ENCODE measurements around the gene QPCT.

DNA sequence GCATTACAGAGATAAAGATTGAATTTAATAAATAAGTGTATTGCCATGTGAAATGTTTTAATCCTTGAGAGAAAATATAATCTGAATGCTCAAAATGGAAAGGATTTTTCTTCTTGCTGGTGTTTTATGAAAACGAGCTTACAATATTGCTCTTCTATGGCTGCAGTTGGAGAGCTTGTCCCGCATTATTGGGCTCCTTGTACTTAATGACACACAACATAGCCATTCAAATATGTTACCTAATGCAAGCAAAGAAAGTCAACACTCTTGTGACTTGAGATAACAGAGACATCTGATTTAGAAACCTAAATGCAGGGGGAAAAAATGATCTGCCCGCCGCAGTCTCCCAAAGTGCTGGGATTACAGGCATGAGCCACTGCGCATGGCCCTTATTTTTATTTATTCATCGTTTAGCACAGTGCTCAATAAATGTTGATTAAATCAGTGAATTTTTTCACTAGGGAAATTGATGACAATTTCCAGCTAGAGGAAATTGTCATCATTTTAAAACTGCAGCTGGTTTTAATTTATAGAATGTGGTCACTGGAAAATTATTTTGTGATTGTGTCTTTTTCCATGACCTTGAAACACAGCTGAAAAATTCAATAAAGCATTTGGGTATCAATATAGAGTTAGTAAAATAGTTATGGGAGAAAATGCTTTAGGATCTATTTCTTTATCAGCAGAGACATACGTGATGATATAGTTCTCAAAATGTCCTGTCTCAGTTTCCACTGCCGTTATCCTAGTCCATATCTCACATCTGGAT is 17.4 kb upstream of the QPCT start:
- TF ChIP-seq TP53 (CRISPR knock-in tag; IDR thresholded peaks at IDR 0.05) (no peak), SP1 (CRISPR knock-in tag; conservative IDR thresholded peaks at IDR 0.05) (no peak), NR3C1 (CRISPR knock-in tag; conservative IDR thresholded peaks at IDR 0.05; ENCODE audit: low read depth) (no peak), ZNF138 (CRISPR knock-in tag; conservative IDR thresholded peaks at IDR 0.05) (no peak), IRF1 (CRISPR knock-in tag; IDR thresholded peaks at IDR 0.05) (no peak), SMAD4 (CRISPR knock-in tag; IDR thresholded peaks at IDR 0.05) (no peak), TCF7 (CRISPR knock-in tag; IDR thresholded peaks at IDR 0.05; ENCODE audit: low read depth) (no peak), OVOL2 (CRISPR knock-in tag; IDR thresholded peaks at IDR 0.05; ENCODE audit: borderline replicate concordance) (no peak), HMGA2 (CRISPR knock-in tag; IDR thresholded peaks at IDR 0.05) (no peak), MYBL2 (CRISPR knock-in tag; IDR thresholded peaks at IDR 0.05) (no peak)
- TF ChIP-seq, protein P1, sequence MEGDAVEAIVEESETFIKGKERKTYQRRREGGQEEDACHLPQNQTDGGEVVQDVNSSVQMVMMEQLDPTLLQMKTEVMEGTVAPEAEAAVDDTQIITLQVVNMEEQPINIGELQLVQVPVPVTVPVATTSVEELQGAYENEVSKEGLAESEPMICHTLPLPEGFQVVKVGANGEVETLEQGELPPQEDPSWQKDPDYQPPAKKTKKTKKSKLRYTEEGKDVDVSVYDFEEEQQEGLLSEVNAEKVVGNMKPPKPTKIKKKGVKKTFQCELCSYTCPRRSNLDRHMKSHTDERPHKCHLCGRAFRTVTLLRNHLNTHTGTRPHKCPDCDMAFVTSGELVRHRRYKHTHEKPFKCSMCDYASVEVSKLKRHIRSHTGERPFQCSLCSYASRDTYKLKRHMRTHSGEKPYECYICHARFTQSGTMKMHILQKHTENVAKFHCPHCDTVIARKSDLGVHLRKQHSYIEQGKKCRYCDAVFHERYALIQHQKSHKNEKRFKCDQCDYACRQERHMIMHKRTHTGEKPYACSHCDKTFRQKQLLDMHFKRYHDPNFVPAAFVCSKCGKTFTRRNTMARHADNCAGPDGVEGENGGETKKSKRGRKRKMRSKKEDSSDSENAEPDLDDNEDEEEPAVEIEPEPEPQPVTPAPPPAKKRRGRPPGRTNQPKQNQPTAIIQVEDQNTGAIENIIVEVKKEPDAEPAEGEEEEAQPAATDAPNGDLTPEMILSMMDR (IDR thresholded peaks at IDR 0.05), result no peak
- TF ChIP-seq, protein P2, sequence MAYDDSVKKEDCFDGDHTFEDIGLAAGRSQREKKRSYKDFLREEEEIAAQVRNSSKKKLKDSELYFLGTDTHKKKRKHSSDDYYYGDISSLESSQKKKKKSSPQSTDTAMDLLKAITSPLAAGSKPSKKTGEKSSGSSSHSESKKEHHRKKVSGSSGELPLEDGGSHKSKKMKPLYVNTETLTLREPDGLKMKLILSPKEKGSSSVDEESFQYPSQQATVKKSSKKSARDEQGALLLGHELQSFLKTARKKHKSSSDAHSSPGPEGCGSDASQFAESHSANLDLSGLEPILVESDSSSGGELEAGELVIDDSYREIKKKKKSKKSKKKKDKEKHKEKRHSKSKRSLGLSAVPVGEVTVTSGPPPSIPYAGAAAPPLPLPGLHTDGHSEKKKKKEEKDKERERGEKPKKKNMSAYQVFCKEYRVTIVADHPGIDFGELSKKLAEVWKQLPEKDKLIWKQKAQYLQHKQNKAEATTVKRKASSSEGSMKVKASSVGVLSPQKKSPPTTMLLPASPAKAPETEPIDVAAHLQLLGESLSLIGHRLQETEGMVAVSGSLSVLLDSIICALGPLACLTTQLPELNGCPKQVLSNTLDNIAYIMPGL (CRISPR knock-in tag; IDR thresholded peaks at IDR 0.05), result no peak
